GM19468 (cell line): ENCODE measurements around the gene ZNF280A.
"Not testable (repeated sequence)": the region's sequence is repeated elsewhere in the genome, so short reads cannot be mapped to it uniquely, and the experiment has no call there.

Experiments
- ATAC-seq: cut with Tn5 transposase; IDR thresholded peaks from one replicate; pipeline ENCODE4 v1.9.1; 2021; ENCODE audit warnings: mild to moderate bottlenecking, moderate library complexity, moderate number of reproducible peaks; ENCODE audit not compliant: unreplicated experiment; ENCODE audit errors: extremely low read depth

The ZNF280A gene

GRCh38 chr22:22515890-22516289, 4.2 kb downstream of the ZNF280A start:
- no peak for ATAC-seq

- not testable (repeated sequence) for ATAC-seq
These were observed 5.6 kb downstream of the ZNF280A start for GRCh38 chr22:22514431-22514830.

GRCh38 chr22:22513619-22514018, 6.5 kb downstream of the ZNF280A start:
- no peak for ATAC-seq

GRCh38 chr22:22512951-22513350, 7.1 kb downstream of the ZNF280A start:
- ATAC-seq = no peak

GRCh38 chr22:22510833-22511232, 9.2 kb downstream of the ZNF280A start:
- ATAC-seq = not testable (repeated sequence)

- not testable (repeated sequence) for ATAC-seq
These were observed 10.2 kb downstream of the ZNF280A start for GRCh38 chr22:22509912-22510311.

- peak; percentile 48 for ATAC-seq
These were observed 11.5 kb downstream of the ZNF280A start, which contains the start of gene ZNF280B for GRCh38 chr22:22508274-22509176. ZNF280B (minus strand) TSS chr22:22508742; CDS start chr22:22489398, 19,344 bp downstream.

- no peak for ATAC-seq
These were observed 12.3 kb downstream of the ZNF280A start for GRCh38 chr22:22507743-22508273.

- ATAC-seq = no peak
These were observed 13.3 kb downstream of the ZNF280A start for GRCh38 chr22:22506736-22507135.

- no peak for ATAC-seq
These were observed 21.8 kb downstream of the ZNF280A start for GRCh38 chr22:22498267-22498666.

- ATAC-seq = not testable (repeated sequence)
These were observed 28.5 kb downstream of the ZNF280A start for GRCh38 chr22:22491589-22491988.

- no peak for ATAC-seq
These were observed 31.3 kb downstream of the ZNF280A start for GRCh38 chr22:22488736-22489135.

- no peak for ATAC-seq
These were observed 32.0 kb downstream of the ZNF280A start for GRCh38 chr22:22487869-22488597.

GRCh38 chr22:22487059-22487458, 33.0 kb downstream of the ZNF280A start:
- ATAC-seq = no peak

GRCh38 chr22:22486132-22486899, 33.8 kb downstream of the ZNF280A start:
- ATAC-seq = no peak

GRCh38 chr22:22485524-22485923, 34.5 kb downstream of the ZNF280A start:
- no peak for ATAC-seq

GRCh38 chr22:22484023-22484422, 36.0 kb downstream of the ZNF280A start:
- no peak for ATAC-seq

- no peak for ATAC-seq
These were observed 39.1 kb downstream of the ZNF280A start for GRCh38 chr22:22480940-22481339.

- ATAC-seq = no peak
These were observed 40.0 kb downstream of the ZNF280A start for GRCh38 chr22:22479999-22480532.

GRCh38 chr22:22479116-22479515, 41.0 kb downstream of the ZNF280A start:
- ATAC-seq = no peak
